ENCODE data around the gene NTM.

Gene NTM

DNA sequence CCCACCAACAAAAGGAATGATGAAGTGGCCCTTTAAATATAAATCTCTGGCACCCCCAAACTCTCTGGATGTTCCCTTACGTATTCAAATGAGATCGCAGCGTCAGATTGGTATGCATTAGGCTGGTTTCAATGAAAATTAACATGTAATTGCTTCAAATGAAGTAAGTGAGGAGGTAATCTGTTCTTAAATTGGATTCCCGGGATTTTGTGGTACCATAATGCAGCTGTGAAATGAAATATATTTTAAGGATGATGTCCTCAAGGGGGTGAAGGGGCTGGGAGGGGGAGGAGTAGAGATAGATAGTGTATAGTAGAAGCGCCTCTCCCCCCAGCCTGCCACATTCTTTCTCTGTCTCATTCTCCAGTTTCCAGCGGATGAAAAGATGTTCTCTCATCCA, 748.2 kb downstream of the NTM start:
- TF ChIP-seq, protein P1, sequence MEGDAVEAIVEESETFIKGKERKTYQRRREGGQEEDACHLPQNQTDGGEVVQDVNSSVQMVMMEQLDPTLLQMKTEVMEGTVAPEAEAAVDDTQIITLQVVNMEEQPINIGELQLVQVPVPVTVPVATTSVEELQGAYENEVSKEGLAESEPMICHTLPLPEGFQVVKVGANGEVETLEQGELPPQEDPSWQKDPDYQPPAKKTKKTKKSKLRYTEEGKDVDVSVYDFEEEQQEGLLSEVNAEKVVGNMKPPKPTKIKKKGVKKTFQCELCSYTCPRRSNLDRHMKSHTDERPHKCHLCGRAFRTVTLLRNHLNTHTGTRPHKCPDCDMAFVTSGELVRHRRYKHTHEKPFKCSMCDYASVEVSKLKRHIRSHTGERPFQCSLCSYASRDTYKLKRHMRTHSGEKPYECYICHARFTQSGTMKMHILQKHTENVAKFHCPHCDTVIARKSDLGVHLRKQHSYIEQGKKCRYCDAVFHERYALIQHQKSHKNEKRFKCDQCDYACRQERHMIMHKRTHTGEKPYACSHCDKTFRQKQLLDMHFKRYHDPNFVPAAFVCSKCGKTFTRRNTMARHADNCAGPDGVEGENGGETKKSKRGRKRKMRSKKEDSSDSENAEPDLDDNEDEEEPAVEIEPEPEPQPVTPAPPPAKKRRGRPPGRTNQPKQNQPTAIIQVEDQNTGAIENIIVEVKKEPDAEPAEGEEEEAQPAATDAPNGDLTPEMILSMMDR (IDR thresholded peaks at IDR 0.05): no peak
- no peaks in the 10 kb centered on the region for H3K9me3 ChIP-seq (ENCODE audit: control insufficient read depth, low read length)
- no peak overlapping the region for H2AFZ ChIP-seq
- H3K9ac ChIP-seq: no peak overlapping the region
- H3K4me1 ChIP-seq: peaks cover 4% of the 10 kb centered on the region
- H3K27ac ChIP-seq: no peak overlapping the region
- peaks cover 50% of the 10 kb centered on the region for H3K79me2 ChIP-seq
- H3K4me2 ChIP-seq (ENCODE audit: low read length): no peak overlapping the region
- H3K36me3 ChIP-seq (ENCODE audit: control insufficient read depth, insufficient read depth, low read length): no peaks in the 10 kb centered on the region
- no peak overlapping the region for H3K4me3 ChIP-seq (ENCODE audit: low read depth, low read length)
- no peaks in the 10 kb centered on the region for H3K27me3 ChIP-seq (ENCODE audit: control insufficient read depth, insufficient read depth, low read length)

DNA sequence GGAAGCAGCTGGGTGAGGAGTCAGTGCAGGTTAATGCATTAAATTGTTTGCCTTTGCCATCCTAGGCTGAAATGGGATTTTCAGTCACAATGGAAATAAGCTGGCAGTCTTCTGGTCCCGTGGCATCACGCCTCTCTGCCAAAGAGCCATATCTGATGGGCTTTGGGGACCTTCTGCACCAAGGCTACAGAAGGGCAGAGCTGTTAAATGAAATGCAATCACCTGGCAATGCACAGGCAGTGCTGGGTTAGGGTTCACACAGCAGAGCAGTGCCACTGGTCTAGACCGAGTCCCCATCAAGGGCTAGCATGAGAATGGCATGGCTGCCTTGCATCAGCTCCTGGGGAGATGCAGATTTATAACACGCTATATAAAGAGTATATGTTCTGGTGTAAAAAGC, 749.2 kb downstream of the NTM start:
- Histone ChIP-seq H3K9ac (no peak overlapping the region), H3K27ac (no peak overlapping the region), H3K79me2 (peaks cover 47% of the 10 kb centered on the region), H3K4me2 (ENCODE audit: low read length) (no peak overlapping the region), H3K36me3 (ENCODE audit: control insufficient read depth, insufficient read depth, low read length) (no peaks in the 10 kb centered on the region), H3K4me1 (peaks cover 2% of the 10 kb centered on the region), H2AFZ (no peak overlapping the region), H3K9me3 (ENCODE audit: control insufficient read depth, low read length) (no peaks in the 10 kb centered on the region), H3K27me3 (ENCODE audit: control insufficient read depth, insufficient read depth, low read length) (no peaks in the 10 kb centered on the region), H3K4me3 (ENCODE audit: low read depth, low read length) (no peak overlapping the region)
- TF ChIP-seq, protein P1 (IDR thresholded peaks at IDR 0.05): no peak

DNA sequence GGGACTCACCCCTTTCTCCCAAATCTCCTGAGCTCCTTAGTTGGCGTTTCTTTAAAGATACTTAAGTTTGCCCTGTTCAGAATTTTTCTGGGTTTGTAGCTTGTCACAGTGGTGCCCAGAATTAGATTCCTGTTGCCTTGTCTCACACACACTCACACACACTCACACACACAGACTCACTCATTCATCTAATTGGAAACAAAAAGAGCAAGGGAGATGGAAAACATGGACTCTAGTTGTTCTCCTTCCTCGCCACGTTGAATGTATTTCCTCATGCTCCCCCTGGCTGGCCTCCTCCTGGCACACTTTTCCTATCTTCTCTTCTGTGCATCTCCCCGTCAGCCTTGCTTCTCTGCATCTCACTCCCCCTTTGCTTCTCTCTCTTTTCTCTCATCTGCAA, 752.3 kb downstream of the NTM start:
- Histone ChIP-seq H3K9me3 (ENCODE audit: control insufficient read depth, low read length) (no peaks in the 10 kb centered on the region), H3K27me3 (ENCODE audit: control insufficient read depth, insufficient read depth, low read length) (no peaks in the 10 kb centered on the region), H3K4me2 (ENCODE audit: low read length) (no peak overlapping the region), H3K4me1 (peaks cover 3% of the 10 kb centered on the region), H3K36me3 (ENCODE audit: control insufficient read depth, insufficient read depth, low read length) (no peaks in the 10 kb centered on the region), H3K79me2 (peaks cover 50% of the 10 kb centered on the region), H3K27ac (no peak overlapping the region), H2AFZ (no peak overlapping the region), H3K9ac (no peak overlapping the region), H3K4me3 (ENCODE audit: low read depth, low read length) (no peak overlapping the region)
- TF ChIP-seq, protein P1 (IDR thresholded peaks at IDR 0.05): no peak

DNA sequence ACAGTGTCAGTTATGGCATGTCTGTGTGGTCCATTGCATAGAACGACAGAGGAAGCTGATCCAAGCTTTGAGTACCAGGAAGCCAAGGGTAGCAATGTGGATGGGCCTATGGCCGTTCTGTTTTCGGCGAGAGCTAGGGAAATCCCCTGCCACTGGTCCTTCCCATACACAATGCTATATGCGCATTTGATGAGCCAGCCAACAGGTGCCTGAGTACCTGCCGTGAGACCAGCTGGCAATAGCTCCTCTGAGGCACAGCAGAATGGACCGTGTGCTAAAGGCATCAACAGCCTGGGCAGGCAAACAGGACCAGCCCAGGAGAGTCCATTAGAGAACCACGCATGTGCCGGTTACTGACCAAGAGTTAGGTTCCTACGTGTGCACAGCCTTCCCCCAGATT, 753.0 kb downstream of the NTM start:
- Histone ChIP-seq H3K4me2 (ENCODE audit: low read length) (no peak overlapping the region), H3K79me2 (peaks cover 46% of the 10 kb centered on the region), H3K27ac (no peak overlapping the region), H3K9me3 (ENCODE audit: control insufficient read depth, low read length) (no peaks in the 10 kb centered on the region), H3K9ac (no peak overlapping the region), H3K36me3 (ENCODE audit: control insufficient read depth, insufficient read depth, low read length) (no peaks in the 10 kb centered on the region), H3K27me3 (ENCODE audit: control insufficient read depth, insufficient read depth, low read length) (no peaks in the 10 kb centered on the region), H3K4me1 (peaks cover 3% of the 10 kb centered on the region), H2AFZ (no peak overlapping the region), H3K4me3 (ENCODE audit: low read depth, low read length) (no peak overlapping the region)
- TF ChIP-seq, protein P1 (IDR thresholded peaks at IDR 0.05): no peak

Data from parathyroid adenoma (tissue), 2 donors.